Stimulated activated CD4-positive, alpha-beta T cell treated with anti-CD3 and anti-CD28 coated beads, Interleukin-1b, Interleukin-23, amount 100 ng/mL, for 48 hours (primary cell): ENCODE data around the gene LMNTD2.
A peak's percentile ranks its signal among the peaks of the same experiment; 100 is the strongest.

Source experiments
- DNase-seq: peaks from one replicate; pipeline ENCODE4 v3.0.0-alpha.2; 2020

LMNTD2 gene

GRCh38 chr11:560305-561147 is at the start of gene LMNTD2, which contains the start of gene RASSF7:
TSS of gene LMNTD2 (minus strand) at chr11:560738. CDS start at chr11:560716, 22 bp downstream.
TSS of gene RASSF7 (plus strand) at chr11:560970. CDS start at chr11:561769, 799 bp downstream.
- DNase-seq: peak; percentile 94

- no peak for DNase-seq
Measured at GRCh38 chr11:609341-609811, 48.8 kb upstream of the LMNTD2 start.

- no peak for DNase-seq
Measured at GRCh38 chr11:608791-609251, 48.3 kb upstream of the LMNTD2 start.

- DNase-seq: no peak
Measured at GRCh38 chr11:607971-608659, 47.6 kb upstream of the LMNTD2 start.

DNA sequence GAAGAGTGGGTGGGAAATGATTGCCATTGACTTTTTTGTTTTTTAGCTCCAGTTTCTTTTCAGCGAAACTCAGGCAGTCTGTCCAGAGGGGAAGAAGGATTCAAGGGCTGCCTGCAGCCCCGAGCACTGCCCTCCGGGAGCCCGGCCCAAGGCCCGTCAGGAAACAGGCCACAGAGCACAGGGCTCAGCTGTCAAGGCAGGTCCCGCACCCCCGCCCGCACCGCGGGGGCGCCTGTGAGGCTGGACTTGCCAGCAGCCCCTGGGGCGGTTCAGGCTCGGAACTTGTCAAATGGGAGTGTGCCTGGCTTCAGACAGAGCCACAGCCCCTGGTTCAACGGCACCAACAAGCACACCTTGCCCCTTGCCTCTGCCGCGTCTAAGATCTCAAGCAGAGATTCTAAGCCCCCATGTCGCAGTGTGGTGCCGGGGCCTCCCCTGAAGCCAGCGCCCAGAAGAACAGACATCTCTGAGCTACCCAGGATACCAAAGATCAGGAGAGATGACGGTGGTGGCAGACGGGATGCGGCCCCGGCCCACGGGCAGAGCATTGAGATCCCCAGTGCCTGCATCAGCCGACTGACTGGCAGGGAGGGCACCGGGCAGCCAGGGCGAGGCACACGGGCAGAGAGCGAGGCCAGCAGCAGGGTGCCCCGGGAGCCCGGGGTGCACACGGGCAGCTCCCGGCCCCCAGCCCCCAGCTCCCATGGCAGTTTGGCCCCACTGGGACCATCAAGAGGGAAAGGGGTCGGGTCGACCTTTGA is 46.7 kb upstream of the LMNTD2 start:
- DNase-seq: no peak

DNA sequence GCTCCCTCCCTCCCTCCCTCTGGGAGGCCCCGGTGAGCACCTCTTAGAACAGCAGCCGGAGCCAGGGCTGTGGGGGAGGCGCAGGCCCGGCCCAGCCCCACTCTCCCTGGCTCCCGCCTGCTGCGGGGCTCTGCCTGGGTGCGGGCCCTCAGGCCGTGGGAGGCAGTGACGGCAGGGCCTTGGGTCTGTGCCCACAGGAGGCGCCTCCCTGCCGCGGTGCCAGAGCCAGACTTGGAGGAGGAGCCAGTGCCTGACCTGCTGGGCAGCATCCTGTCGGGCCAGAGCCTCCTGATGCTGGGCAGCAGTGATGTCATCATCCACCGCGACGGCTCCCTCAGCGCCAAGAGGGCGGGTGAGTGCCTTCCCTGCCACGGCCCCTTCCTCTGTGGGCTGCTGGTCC is 45.7 kb upstream of the LMNTD2 start:
- DNase-seq: no peak

- DNase-seq: no peak
Measured at GRCh38 chr11:605286-606129, 45.0 kb upstream of the LMNTD2 start.

GRCh38 chr11:603154-603553 is 42.6 kb upstream of the LMNTD2 start:
- no peak for DNase-seq

DNA sequence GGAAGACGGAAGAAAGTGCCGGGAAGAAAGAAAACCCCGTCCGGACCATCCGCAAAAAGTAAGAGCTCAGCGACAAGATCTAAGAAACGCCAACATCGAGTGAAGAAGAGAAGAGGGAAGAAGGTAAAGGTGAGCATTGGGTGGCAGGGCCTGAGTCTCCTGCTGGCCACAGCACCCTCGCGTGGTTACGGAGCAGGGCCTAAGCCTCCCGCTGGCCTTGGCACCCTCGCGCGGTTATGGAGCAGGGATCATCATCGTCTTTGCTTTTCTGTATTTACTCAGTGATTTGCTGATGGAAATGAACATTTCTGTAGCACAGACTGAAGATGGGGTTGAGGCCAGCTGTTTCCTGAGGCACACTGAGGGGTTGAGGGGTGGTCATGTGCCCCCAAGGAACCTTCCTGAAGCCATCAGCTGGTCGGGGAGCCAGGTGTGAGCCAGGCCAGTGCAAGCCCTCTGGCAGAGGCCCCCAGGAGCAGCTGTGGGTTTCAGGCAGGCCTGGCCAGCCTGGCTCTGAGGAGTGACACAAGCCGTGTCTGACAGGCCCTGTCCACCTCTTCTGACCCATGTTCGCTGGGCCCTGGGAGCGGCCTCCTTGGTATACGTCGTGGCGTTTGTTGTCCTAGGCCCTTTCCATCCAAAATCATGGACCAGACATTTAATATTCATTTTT is 41.2 kb upstream of the LMNTD2 start:
- DNase-seq: no peak

DNA sequence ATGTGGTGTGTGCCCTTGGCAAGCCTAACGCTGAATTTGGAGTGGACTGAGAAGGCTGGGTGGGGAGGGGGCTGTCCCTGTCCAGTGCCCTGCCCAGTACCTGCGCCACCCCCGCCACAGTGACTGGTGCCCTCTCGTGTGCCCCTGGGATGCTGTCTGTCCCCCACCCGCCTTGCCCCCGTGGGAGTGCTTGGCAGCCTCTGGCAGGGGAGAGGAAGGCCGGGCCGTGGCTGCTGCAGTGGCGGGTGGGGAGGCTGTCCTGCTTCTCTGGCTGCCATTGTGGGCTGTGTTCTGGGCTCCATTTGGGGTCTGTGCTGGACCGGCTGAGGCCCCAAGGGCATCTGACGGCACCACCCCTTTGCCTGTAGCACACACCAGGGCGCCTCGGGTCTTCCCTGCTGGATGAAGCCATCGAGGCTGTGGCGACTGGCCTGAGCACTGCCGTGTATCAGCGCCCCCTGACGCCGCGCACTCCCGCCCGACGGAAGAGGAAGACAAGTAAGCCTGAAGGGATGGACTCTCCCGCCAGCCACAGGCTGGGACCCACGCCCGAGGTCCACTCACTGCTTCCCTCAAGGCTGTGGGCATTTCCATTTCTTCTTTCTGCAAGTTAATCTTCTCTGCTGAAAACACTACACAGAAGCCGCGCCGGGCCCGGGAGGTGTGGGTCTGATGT is 37.6 kb upstream of the LMNTD2 start:
- no peak for DNase-seq

DNA sequence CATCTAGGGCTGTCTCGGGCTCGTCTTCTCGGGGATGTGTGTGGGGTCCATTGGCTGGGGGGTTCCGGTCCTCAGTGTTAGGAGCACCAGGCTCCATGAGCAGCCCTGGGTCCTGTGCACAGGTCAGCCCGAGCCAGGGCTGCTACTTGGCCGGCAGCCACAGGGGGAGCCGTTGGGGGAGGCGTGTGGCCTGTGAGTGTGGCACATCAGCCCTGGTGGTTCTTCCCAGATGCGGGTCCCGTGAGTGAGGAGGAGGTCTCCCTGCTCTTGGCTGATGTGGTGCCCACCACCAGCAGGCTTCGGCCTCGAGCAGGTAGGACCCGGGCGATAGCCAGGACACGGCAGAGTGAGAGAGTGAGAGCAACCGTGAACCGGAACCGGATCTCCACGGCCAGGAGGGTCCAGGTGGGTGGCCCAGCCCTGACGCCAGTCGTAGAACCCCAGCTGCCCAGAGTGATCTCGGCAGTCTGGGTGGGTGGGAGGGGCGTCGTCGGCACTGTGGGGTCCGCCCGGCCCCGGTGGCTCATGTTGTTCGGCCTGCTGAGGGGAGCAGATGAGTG is 36.7 kb upstream of the LMNTD2 start:
- no peak for DNase-seq

GRCh38 chr11:596374-596773 is 35.8 kb upstream of the LMNTD2 start:
- DNase-seq: no peak

DNA sequence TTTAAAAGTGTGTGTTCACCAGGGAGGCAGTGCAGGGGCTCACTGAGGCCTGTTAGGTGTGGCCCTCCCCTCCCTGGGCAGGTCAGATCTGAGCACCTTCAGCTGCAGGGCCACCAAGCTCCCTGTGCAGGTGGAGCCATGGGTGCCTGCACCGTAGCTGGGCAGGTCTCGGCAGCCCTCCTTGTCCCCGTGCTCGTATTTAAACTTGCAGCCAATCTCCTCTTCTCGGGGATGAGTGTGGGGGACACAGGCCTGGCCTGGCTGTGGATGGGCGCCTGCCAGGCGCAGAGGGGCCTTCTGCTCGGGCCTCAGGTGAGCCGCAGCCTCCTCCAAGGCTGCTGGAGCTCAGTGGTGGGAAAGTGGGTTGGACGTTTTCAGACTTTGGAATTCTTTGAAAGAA is 34.9 kb upstream of the LMNTD2 start:
- no peak for DNase-seq

DNA sequence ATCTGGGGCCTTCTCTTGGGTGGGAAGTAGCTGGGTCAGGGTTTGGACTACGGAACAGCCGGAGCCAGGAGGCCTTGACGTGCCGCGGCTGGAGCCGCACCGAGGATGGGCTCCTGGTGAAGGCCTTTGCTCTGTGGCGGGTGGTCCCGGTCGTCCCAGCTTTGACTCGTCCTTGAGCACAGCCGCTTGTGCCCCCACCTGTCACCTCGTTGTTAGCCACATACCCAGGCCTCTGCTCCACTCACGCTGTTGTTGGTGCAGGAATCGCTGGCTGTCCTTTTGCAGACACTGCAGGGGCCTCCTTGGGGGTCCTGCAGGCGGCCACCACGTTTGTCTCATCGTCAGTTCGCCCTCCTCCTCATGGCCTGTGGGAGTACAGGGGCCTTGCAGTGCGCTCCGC is 32.8 kb upstream of the LMNTD2 start:
- no peak for DNase-seq

DNA sequence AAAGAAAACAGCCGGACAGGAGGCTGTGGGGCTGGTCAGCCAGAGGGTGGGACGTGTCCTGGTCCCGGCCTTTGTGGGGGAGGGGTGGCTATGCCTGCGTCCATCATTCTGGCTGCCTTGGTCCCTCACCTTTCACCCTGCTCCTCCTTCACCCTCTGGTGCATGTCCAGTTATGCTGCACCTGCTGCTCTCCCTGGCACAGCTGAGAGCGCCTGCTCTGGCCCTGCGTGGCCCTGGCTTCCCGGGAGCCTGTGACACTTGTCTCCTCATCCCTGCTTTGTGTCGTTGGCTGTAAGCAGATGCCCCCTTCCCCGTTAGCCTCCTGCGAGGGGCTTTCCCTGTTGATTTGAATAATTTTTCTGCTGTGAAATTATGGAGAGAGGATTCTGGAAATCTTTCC is 32.4 kb upstream of the LMNTD2 start:
- no peak for DNase-seq

- DNase-seq: no peak
Measured at GRCh38 chr11:592501-592900, 32.0 kb upstream of the LMNTD2 start.

GRCh38 chr11:590997-591396 is 30.5 kb upstream of the LMNTD2 start:
- DNase-seq: no peak

- no peak for DNase-seq
Measured at GRCh38 chr11:589798-590197, 29.3 kb upstream of the LMNTD2 start.

GRCh38 chr11:587978-588380 is 27.4 kb upstream of the LMNTD2 start:
- peak; percentile 87 for DNase-seq

- no peak for DNase-seq
Measured at GRCh38 chr11:587546-587945, 27.0 kb upstream of the LMNTD2 start.
